ENCODE measurements around the gene COPZ2. TPM values are rescaled to one million over a fixed set of nuclear protein-coding genes. Genes with fewer than 3 reads are reported as not detected.

The COPZ2 gene
- total RNA-seq, 1 experiment from 2014 or later = not detected

GRCh38 chr17:48016112-48016511 is 21.5 kb downstream of the COPZ2 start:
- DNase-seq (ENCODE audit: low read depth, low spot score) = no peak
- ChIA-PET POLR2A (interaction anchor here (1.0 kb wide), 1 partner anchor 174 kb away, joined by 3 read pairs; no protein-coding TSS in a partner anchor), RAD21 (ENCODE audit: low non-redundant PET in 1 of 2, low total read pairs in 2 of 2, uncharacterized antibody in 2 of 2, unreplicated experiment in 2 of 2) (no interaction called here), CTCF (interaction anchor here (3.4 to 8.5 kb wide), 5 partner anchors 8 to 174 kb away, joined by 18 to 86 read pairs (median 46); partner anchors contain the start of genes CDK5RAP3 and SCRN2)
- no peak for TF ChIP-seq EZH2 (IDR thresholded peaks at IDR 0.05)
- TF ChIP-seq POLR2AphosphoS5 (IDR thresholded peaks at IDR 0.05; ENCODE audit: low read depth, low read length) = no peak
- no peak for TF ChIP-seq RAD21 (IDR thresholded peaks at IDR 0.05; ENCODE audit: low read depth)
- TF ChIP-seq CEBPB (IDR thresholded peaks at IDR 0.05; ENCODE audit: low read depth) = no peak
- TF ChIP-seq TCF7L2 (IDR thresholded peaks at IDR 0.05; ENCODE audit: borderline replicate concordance, extremely low read depth, insufficient read depth, insufficient read length) = no peak
- TF ChIP-seq YY1 (IDR thresholded peaks at IDR 0.05; ENCODE audit: extremely low read depth, insufficient replicate concordance, low read depth, low read length) = no peak
- no peak for TF ChIP-seq SP1 (IDR thresholded peaks at IDR 0.05; ENCODE audit: low read depth)
- TF ChIP-seq ELF1 (IDR thresholded peaks at IDR 0.05; ENCODE audit: borderline replicate concordance, low read depth) = no peak
- TF ChIP-seq ZFX (IDR thresholded peaks at IDR 0.05) = no peak
- no peak for TF ChIP-seq FOSL1 (IDR thresholded peaks at IDR 0.05; ENCODE audit: low read depth)
- TF ChIP-seq SRF (IDR thresholded peaks at IDR 0.05; ENCODE audit: low read depth) = no peak
- H3K9me2 ChIP-seq (ENCODE audit: insufficient read depth) = no peaks in the 10 kb centered on the region
- H3K4me2 ChIP-seq (ENCODE audit: low read length) = no peak overlapping the region
- no peaks in the 10 kb centered on the region for H4K20me1 ChIP-seq (ENCODE audit: insufficient read depth)
- H3K4me1 ChIP-seq (ENCODE audit: control insufficient read depth in 1 of 2, insufficient read depth in 2 of 2, low read length in 2 of 2) = peaks cover 5 to 18% of the 10 kb centered on the region in 2 experiments; a peak in 3 of 4 replicates
- no TSS peak for BruUV-seq (replicated peaks)
- H3K9ac ChIP-seq (ENCODE audit: low read length) = no peak overlapping the region
- no peaks in the 10 kb centered on the region for H3K9me3 ChIP-seq (ENCODE audit: control insufficient read depth in 1 of 2, insufficient read depth in 1 of 2, low read depth in 1 of 2, low read length in 2 of 2)
- H3K27ac ChIP-seq (ENCODE audit: low read depth, low read length) = no peak overlapping the region
- ATAC-seq = no peak
- intact Hi-C loops (cut with micrococcal nuclease) = no loop called here
- no peaks in the 10 kb centered on the region for H3K27me3 ChIP-seq (ENCODE audit: insufficient read depth, low read length)
- no peaks in the 10 kb centered on the region for H3K36me3 ChIP-seq (ENCODE audit: control insufficient read depth in 1 of 2, insufficient read depth in 2 of 2, low read length in 2 of 2)
- no peaks in the 10 kb centered on the region for H3K79me2 ChIP-seq (ENCODE audit: insufficient read depth, low read length)
- H3K4me3 ChIP-seq (replicated peaks in 1 of 2; ENCODE audit: low read depth in 1 of 2, low read length in 2 of 2) = no peak overlapping the region
- H2AFZ ChIP-seq (ENCODE audit: low read depth, low read length, poor library complexity, severe bottlenecking) = no peak overlapping the region

- no peaks in the 10 kb centered on the region for H3K79me2 ChIP-seq (ENCODE audit: insufficient read depth, low read length)
- ATAC-seq (no peak), DNase-seq (ENCODE audit: low read depth, low spot score) (no peak)
- intact Hi-C loops (cut with micrococcal nuclease) = no loop called here
- no peaks in the 10 kb centered on the region for H4K20me1 ChIP-seq (ENCODE audit: insufficient read depth)
- H3K9me2 ChIP-seq (ENCODE audit: insufficient read depth) = no peaks in the 10 kb centered on the region
- no peaks in the 10 kb centered on the region for H3K36me3 ChIP-seq (ENCODE audit: control insufficient read depth in 1 of 2, insufficient read depth in 2 of 2, low read length in 2 of 2)
- POLR2A ChIA-PET = no interaction called here
- CTCF ChIA-PET = interaction anchor here (1.3 to 8.5 kb wide), 5 partner anchors 44 to 172 kb away, joined by 3 to 86 read pairs (median 36); partner anchors contain the start of genes CDK5RAP3 and SCRN2
- H2AFZ ChIP-seq (ENCODE audit: low read depth, low read length, poor library complexity, severe bottlenecking) = no peak overlapping the region
- no peak overlapping the region for H3K4me2 ChIP-seq (ENCODE audit: low read length)
- H3K4me1 ChIP-seq (ENCODE audit: control insufficient read depth in 1 of 2, insufficient read depth in 2 of 2, low read length in 2 of 2) = peaks cover 5 to 20% of the 10 kb centered on the region in 2 experiments; a peak in 3 of 4 replicates
- no peaks in the 10 kb centered on the region for H3K27me3 ChIP-seq (ENCODE audit: insufficient read depth, low read length)
- H3K4me3 ChIP-seq (replicated peaks in 1 of 2; ENCODE audit: low read depth in 1 of 2, low read length in 2 of 2) = no peak overlapping the region
- BruUV-seq (replicated peaks) = no TSS peak
- H3K9ac ChIP-seq (ENCODE audit: low read length) = no peak overlapping the region
- no peaks in the 10 kb centered on the region for H3K9me3 ChIP-seq (ENCODE audit: control insufficient read depth in 1 of 2, insufficient read depth in 1 of 2, low read depth in 1 of 2, low read length in 2 of 2)
- RAD21 ChIA-PET (ENCODE audit: low non-redundant PET in 1 of 2, low total read pairs in 2 of 2, uncharacterized antibody in 2 of 2, unreplicated experiment in 2 of 2) = interaction anchor here in 1 of 2 experiments (1.0 kb wide), 1 partner anchor 36 kb away, joined by 4 read pairs; no protein-coding TSS in a partner anchor
- H3K27ac ChIP-seq (ENCODE audit: low read depth, low read length) = no peak overlapping the region
- no peak for TF ChIP-seq CTCF (IDR thresholded peaks at IDR 0.05 in 2 of 3, conservative IDR thresholded peaks at IDR 0.05 in 1 of 3; ENCODE audit: borderline replicate concordance in 1 of 3, insufficient read depth in 1 of 3, low read depth in 2 of 3, low read length in 2 of 3)
- TF ChIP-seq TCF7L2 (IDR thresholded peaks at IDR 0.05; ENCODE audit: borderline replicate concordance, extremely low read depth, insufficient read depth, insufficient read length) = no peak
- TF ChIP-seq MAX (IDR thresholded peaks at IDR 0.05) = no peak
- no peak for TF ChIP-seq JUND (IDR thresholded peaks at IDR 0.05)
- TF ChIP-seq REST (IDR thresholded peaks at IDR 0.05; ENCODE audit: low read depth) = no peak
- TF ChIP-seq SP1 (IDR thresholded peaks at IDR 0.05; ENCODE audit: low read depth) = no peak
- TF ChIP-seq RAD21 (IDR thresholded peaks at IDR 0.05; ENCODE audit: low read depth) = no peak
These were observed 22.9 kb downstream of the COPZ2 start for GRCh38 chr17:48014595-48015111.

All from HCT116 (cell line).